K562 (cell line): ENCODE results near the gene PNPLA7. TPM values are rescaled to one million over a fixed set of nuclear protein-coding genes. Genes with fewer than 3 reads are reported as not detected.

Experiments used
- ATAC-seq: fragments of 200-7000 bp; cut with Tn5 transposase; 3 replicates; pipeline ENCODE4 v1.9.1; 2020; ENCODE audit warnings: moderate library complexity
- BruUV-seq: library from RNA; stranded (reverse); fragments of 400-500 nt; replicated peaks from 2 replicates; lab custom pipeline; 2021; lab: Mats Ljungman, UMichigan
- CTCF ChIA-PET: fragments of 300-600 bp; formaldehyde crosslinking; extraction: SDS; loops from one replicate; lab custom pipeline; 2021; ENCODE audit warnings: low intra/inter-chr PET ratio; lab: Yijun Ruan, JAX
- POLR2A ChIA-PET: fragments of 300-600, 350-650 bp; sonication (Branson Sonifier 250); formaldehyde crosslinking; extraction: SDS; loops from one replicate; lab custom pipeline; 2021; ENCODE audit warnings: antibody characterized with exemption, inconsistent platforms; lab: Yijun Ruan, JAX
- DNase-seq, 4 experiments: peaks; one replicate each; pipeline versions ENCODE4 v3.0.0 to v3.0.0-alpha.2; 2011 to 2018; ENCODE audit warnings: low spot score in 3 of 4, mixed read lengths in 3 of 4; ENCODE audit errors: extremely low read depth in 1 of 4
- FAIRE-seq: peaks from 2 replicates; lab custom pipeline; 2011; peaks lifted over from hg19 to GRCh38; lab: Jason Lieb, UNC
- H2AFZ ChIP-seq: 2 replicates; pipeline ENCODE4 v1.6.0; 2011; ENCODE audit warnings: low read depth, low read length, control low read depth, inconsistent platforms
- H3K27ac ChIP-seq: fragments of 200-600 bp; 3 replicates; pipeline ENCODE4 v1.8.0; 2011; ENCODE audit warnings: low read depth, mild to moderate bottlenecking, control low read depth, inconsistent platforms, low read length, moderate library complexity, mixed read lengths; ENCODE audit errors: extremely low read depth
- H3K27me3 ChIP-seq, 2 experiments: fragments of 300-600 bp in 1 of 2; 2 replicates in 1 of 2; 3 replicates in 1 of 2; pipeline versions ENCODE4 v1.6.0 to v1.8.0; 2011; ENCODE audit warnings: inconsistent platforms in 2 of 2, low read length in 2 of 2, mild to moderate bottlenecking in 1 of 2, mixed read lengths in 1 of 2, moderate library complexity in 1 of 2; ENCODE audit not compliant: control insufficient read depth in 2 of 2, insufficient read depth in 2 of 2
- H3K36me3 ChIP-seq: fragments of 300-600 bp; 3 replicates; pipeline ENCODE4 v1.8.0; 2011; ENCODE audit warnings: mild to moderate bottlenecking, low read length, inconsistent platforms; ENCODE audit not compliant: control insufficient read depth, insufficient read depth
- H3K4me1 ChIP-seq, 2 experiments: fragments of 200-600 bp in 1 of 2; replicated peaks in 1 of 2; 2 replicates in 1 of 2; 3 replicates in 1 of 2; pipeline versions ENCODE4 v1.5.1 to v1.8.0; 2011; ENCODE audit warnings: inconsistent platforms in 2 of 2, low read length in 2 of 2, mild to moderate bottlenecking in 1 of 2, mixed read lengths in 1 of 2, moderate library complexity in 1 of 2; ENCODE audit not compliant: control insufficient read depth in 2 of 2, insufficient read depth in 2 of 2
- H3K4me2 ChIP-seq: 2 replicates; pipeline ENCODE4 v1.6.1; 2011; ENCODE audit warnings: low read length, control low read depth, inconsistent platforms, mixed read lengths; ENCODE audit not compliant: insufficient read depth
- H3K4me3 ChIP-seq: fragments of 200-600 bp; sonication (generic), shearing (Covaris generic); 2 replicates; pipeline ENCODE4 v1.5.1; 2016; ENCODE audit warnings: control low read depth, inconsistent platforms
- H3K79me2 ChIP-seq: fragments of 200-600 bp; 3 replicates; pipeline ENCODE4 v1.8.0; 2011; ENCODE audit warnings: low read length, inconsistent platforms; ENCODE audit not compliant: control insufficient read depth, insufficient read depth
- H3K9ac ChIP-seq, 2 experiments: 2 replicates each; pipeline versions ENCODE4 v1.6.0 to v1.6.1; 2011; ENCODE audit warnings: low read depth in 2 of 2, low read length in 2 of 2, control low read depth in 1 of 2, inconsistent platforms in 1 of 2, mild to moderate bottlenecking in 1 of 2, mixed read lengths in 1 of 2; ENCODE audit not compliant: insufficient read depth in 1 of 2
- H3K9me1 ChIP-seq: one replicate; pipeline ENCODE4 v1.6.0; 2011; ENCODE audit warnings: inconsistent platforms, mild to moderate bottlenecking, low read length, moderate library complexity; ENCODE audit not compliant: control insufficient read depth, insufficient read depth
- H3K9me3 ChIP-seq: replicated peaks from 2 replicates; pipeline ENCODE4 v1.5.1; 2011; ENCODE audit warnings: low read depth, low read length, inconsistent platforms; ENCODE audit not compliant: control insufficient read depth, insufficient read depth
- H4K20me1 ChIP-seq: replicated peaks from 2 replicates; pipeline ENCODE4 v1.6.1; 2011; ENCODE audit warnings: low read length, inconsistent platforms, mixed read lengths; ENCODE audit not compliant: control insufficient read depth, insufficient read depth
- C11orf30 ChIP-seq: fragments of 450-650 bp; IDR thresholded peaks from 2 replicates; pipeline ENCODE4 v1.6.1; 2016; ENCODE audit warnings: low read depth, mild to moderate bottlenecking
- NELFE ChIP-seq: IDR thresholded peaks from 2 replicates; pipeline ENCODE4 v1.6.1; 2011; ENCODE audit warnings: mild to moderate bottlenecking; ENCODE audit not compliant: insufficient read depth, insufficient read length
- PRMT5 ChIP-seq: sonication (generic); formaldehyde crosslinking; IDR thresholded peaks from 2 replicates; pipeline ENCODE4 v1.5.0; 2020; ENCODE audit warnings: missing genetic modification reagents
- PRPF4 ChIP-seq: fragments of 200-400 bp; formaldehyde crosslinking; IDR thresholded peaks from one replicate; pipeline ENCODE4 v1.6.1; 2017; ENCODE audit warnings: low read length, low read depth, mild to moderate bottlenecking; ENCODE audit not compliant: insufficient read depth, poor library complexity, severe bottlenecking
- RB1 ChIP-seq: fragments of 450-650 bp; IDR thresholded peaks from 2 replicates; pipeline ENCODE4 v1.6.1; 2017; ENCODE audit warnings: low read depth, mild to moderate bottlenecking
- TAF9B ChIP-seq: fragments of 450-650 bp; IDR thresholded peaks from 2 replicates; pipeline ENCODE4 v1.6.1; 2018; ENCODE audit warnings: mild to moderate bottlenecking; ENCODE audit not compliant: partially characterized antibody
- ZNF12 ChIP-seq: sonication (generic); formaldehyde crosslinking; IDR thresholded peaks from 2 replicates; pipeline ENCODE4 v1.4.0; 2020; ENCODE audit warnings: mild to moderate bottlenecking, missing genetic modification reagents
- ZNF165 ChIP-seq: fragments of 250-450 bp; sonication (Bioruptor Pico); IDR thresholded peaks from 2 replicates; pipeline ENCODE4 v1.4.0; 2020; ENCODE audit warnings: borderline replicate concordance
- ZNF282 ChIP-seq: sonication (generic); formaldehyde crosslinking; IDR thresholded peaks from 2 replicates; pipeline ENCODE4 v1.8.1; 2023; ENCODE audit warnings: missing genetic modification reagents
- ZNF764 ChIP-seq: fragments of 250-450 bp; sonication (Bioruptor Pico); IDR thresholded peaks from 2 replicates; pipeline ENCODE4 v1.4.0; 2020; ENCODE audit warnings: low read depth, mild to moderate bottlenecking, moderate library complexity
- WGBS: fragments of 100-300 bp; shearing (Covaris generic); methylation state at CpG from one replicate; pipeline ENCODE4 v1.1.6; 2016; ENCODE audit warnings: low coverage, mixed read lengths; ENCODE audit not compliant: insufficient coverage; ENCODE audit errors: missing lambda C conversion rate; 5-methylcytosine and 5-hydroxymethylcytosine counted together
- in situ Hi-C: fragments of 300-500 bp; cut with MboI; formaldehyde crosslinking; loops from 4 replicates; pipeline ENCODE4 v1.15.0; 2018; ENCODE audit warnings: inconsistent platforms, mixed read lengths
- intact Hi-C: fragments of 100-400 bp; cut with micrococcal nuclease; formaldehyde crosslinking; loops from 2 replicates; pipeline ENCODE4 v1.14.2; 2022
- polyA plus RNA-seq, 8 experiments: library from polyadenylated mRNA; depleted of rRNA in 4 of 8; stranded (reverse) in 5 of 8; unstranded in 3 of 8; fragments of >200 nt; fragmentation: Nextera tagmentation in 2 of 8; fragmentation: Illumina TruSeq in 1 of 8; extraction: Ambion mirVana in 2 of 8; extraction: Trizol in 1 of 8; gene quantifications; 2 replicates each; pipeline versions ENCODE4 v1.2.1 to v1.2.3, GENCODE V29; 2011 to 2014; ENCODE audit warnings: inconsistent platforms in 1 of 8, missing spikeins in 1 of 8
- total RNA-seq, 7 experiments: library from RNA; depleted of rRNA in 6 of 7; stranded (reverse); fragments of >200 nt in 6 of 7; fragmentation: Illumina TruSeq in 2 of 7; extraction: Trizol in 2 of 7; gene quantifications; 2 replicates each; pipeline versions ENCODE4 v1.2.1 to v1.2.3, GENCODE V29; 2011 to 2021; ENCODE audit warnings: low replicate concordance in 1 of 7
- TF ChIP-seq, protein P1 (sequence below): IDR thresholded peaks from 2 replicates; pipeline ENCODE4 v1.6.1; 2012; ENCODE audit warnings: low read depth, low read length, improper control_type of control experiment, borderline replicate concordance
- TF ChIP-seq, protein P2 (sequence below): fragments of 250-450 bp; sonication (Bioruptor Pico); IDR thresholded peaks from 2 replicates; pipeline ENCODE4 v1.4.0; 2020

PNPLA7 gene
- total and polyA plus RNA-seq, 9 of the 15 experiments (the other 6 are each of a cell fraction or from before 2014, with no cell fraction given) = 0.01 to 0.85 (median 0.19) TPM; not detected in 1

DNA sequence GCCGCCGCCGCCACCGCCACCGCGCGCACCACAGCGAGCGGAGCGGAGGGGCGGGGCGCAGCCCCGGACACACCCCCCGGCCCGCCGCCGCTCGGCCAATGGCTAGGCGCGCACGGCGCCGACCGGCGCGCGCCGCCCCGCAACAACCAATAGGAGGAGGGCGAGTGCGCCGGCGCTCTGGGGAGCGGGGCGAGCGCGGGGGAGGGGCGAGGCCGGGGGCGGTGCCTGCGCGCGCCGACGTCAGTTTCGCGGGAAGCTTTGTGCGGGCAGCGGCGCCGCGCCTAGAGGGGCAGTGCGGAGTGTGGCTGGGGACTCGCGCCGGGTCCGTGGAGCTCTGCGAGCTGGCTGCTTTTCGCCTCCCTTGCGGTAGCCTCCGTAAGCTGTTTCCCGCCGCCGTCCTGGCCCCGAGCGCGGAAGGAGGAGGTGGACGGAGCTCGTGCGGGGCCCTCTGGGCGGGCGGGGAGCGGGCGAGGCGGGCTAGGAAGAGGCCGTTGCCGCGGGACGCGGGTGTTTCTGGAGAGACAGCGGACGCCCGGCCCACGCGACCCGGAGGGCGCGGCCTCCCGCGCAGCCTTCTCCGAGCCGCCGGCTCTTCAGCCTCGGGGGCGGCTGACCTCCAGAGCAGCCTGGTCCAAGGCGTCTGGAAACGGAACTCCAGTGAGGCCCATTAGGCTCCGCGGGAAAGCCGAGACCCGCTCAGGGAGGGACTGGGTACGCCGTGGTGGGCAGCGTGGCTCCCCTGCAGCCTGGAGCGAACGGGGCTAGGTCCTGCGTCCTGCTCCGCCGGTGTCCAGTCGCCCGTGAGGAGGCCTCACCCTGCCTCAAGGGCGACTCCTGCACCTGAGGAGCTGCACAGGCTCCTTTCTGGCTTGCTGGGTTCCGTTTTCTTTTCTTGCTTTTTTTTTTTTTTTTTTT lies 40.5 kb upstream of the PNPLA7 start, which contains the start of gene ZMYND19 (continued):
- TF ChIP-seq C11orf30 (no peak), ZNF282 (CRISPR knock-in tag) (peak; percentile 88; the same call in 1 of the 2 replicates), ZNF764 (CRISPR knock-in tag) (no peak), ZNF165 (no peak)

DNA sequence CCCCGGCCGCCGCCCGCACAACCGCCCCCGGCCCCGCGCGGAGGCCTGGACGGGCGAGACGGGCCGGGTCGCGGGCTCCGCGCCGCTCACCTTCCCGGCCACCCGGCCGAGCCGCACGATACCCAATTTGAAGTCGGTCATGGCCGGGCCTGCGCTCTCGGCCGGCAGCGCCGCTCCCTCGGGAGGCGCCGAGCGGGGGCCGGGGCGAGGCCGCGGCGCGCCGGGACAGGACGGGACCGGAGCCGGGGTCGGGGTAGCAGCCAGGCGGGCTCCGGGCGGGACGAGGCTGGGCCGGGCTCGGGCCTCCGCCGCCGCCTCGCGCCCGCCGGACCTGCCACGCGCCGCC lies 39.9 kb upstream of the PNPLA7 start:
- CTCF ChIA-PET = no interaction called here
- peaks cover 35% of the 10 kb centered on the region for H3K79me2 ChIP-seq
- H3K4me1 ChIP-seq = peaks cover 27 to 55% of the 10 kb centered on the region in 2 experiments; a peak in 4 of 5 replicates
- H3K9me1 ChIP-seq = no peaks in the 10 kb centered on the region
- ATAC-seq = no peak
- H3K27ac ChIP-seq = peak overlapping the region; percentile 76
- BruUV-seq = no TSS peak
- in situ Hi-C loops = no loop called here
- no peaks in the 10 kb centered on the region for H3K27me3 ChIP-seq
- peak overlapping the region; percentile 35; the same call in 1 of the 2 replicates for H2AFZ ChIP-seq
- H3K4me3 ChIP-seq = peak overlapping the region; percentile 73
- peak overlapping the region; percentile 92; the same call in 1 of the 2 replicates for H3K4me2 ChIP-seq
- H3K36me3 ChIP-seq = peaks cover 41% of the 10 kb centered on the region; the same call in 2 of the 3 replicates
- intact Hi-C loops = no loop called here
- peak in 1 of 4 experiments; percentile 37 for DNase-seq
- H3K9me3 ChIP-seq = no peaks in the 10 kb centered on the region
- 0 out of 2 replicates have a peak, but pooled peaks cover 19% of the 10 kb centered on the region for H4K20me1 ChIP-seq
- under 1% methylated on average over 16 of the region's 61 CpGs for WGBS
- POLR2A ChIA-PET = interaction anchor here (1.0 to 4.2 kb wide), 4 partner anchors 8 to 29 kb away, joined by 4 to 28 read pairs (median 4); partner anchors contain the start of gene EHMT1
- no peak for FAIRE-seq
- peak overlapping the region; percentile 82 to 99; a peak in 3 of 4 replicates for H3K9ac ChIP-seq
- TF ChIP-seq RB1 = peak; percentile 2; the same call in 1 of the 2 replicates
- TF ChIP-seq, protein P1, sequence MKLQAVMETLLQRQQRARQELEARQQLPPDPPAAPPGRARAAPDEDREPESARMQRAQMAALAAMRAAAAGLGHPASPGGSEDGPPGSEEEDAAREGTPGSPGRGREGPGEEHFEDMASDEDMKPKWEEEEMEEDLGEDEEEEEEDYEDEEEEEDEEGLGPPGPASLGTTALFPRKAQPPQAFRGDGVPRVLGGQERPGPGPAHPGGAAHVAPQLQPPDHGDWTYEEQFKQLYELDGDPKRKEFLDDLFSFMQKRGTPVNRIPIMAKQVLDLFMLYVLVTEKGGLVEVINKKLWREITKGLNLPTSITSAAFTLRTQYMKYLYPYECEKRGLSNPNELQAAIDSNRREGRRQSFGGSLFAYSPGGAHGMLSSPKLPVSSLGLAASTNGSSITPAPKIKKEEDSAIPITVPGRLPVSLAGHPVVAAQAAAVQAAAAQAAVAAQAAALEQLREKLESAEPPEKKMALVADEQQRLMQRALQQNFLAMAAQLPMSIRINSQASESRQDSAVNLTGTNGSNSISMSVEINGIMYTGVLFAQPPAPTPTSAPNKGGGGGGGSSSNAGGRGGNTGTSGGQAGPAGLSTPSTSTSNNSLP = no peak
- TF ChIP-seq TAF9B = no peak
- no peak for TF ChIP-seq ZNF12 (CRISPR knock-in tag)
- TF ChIP-seq, protein P2, sequence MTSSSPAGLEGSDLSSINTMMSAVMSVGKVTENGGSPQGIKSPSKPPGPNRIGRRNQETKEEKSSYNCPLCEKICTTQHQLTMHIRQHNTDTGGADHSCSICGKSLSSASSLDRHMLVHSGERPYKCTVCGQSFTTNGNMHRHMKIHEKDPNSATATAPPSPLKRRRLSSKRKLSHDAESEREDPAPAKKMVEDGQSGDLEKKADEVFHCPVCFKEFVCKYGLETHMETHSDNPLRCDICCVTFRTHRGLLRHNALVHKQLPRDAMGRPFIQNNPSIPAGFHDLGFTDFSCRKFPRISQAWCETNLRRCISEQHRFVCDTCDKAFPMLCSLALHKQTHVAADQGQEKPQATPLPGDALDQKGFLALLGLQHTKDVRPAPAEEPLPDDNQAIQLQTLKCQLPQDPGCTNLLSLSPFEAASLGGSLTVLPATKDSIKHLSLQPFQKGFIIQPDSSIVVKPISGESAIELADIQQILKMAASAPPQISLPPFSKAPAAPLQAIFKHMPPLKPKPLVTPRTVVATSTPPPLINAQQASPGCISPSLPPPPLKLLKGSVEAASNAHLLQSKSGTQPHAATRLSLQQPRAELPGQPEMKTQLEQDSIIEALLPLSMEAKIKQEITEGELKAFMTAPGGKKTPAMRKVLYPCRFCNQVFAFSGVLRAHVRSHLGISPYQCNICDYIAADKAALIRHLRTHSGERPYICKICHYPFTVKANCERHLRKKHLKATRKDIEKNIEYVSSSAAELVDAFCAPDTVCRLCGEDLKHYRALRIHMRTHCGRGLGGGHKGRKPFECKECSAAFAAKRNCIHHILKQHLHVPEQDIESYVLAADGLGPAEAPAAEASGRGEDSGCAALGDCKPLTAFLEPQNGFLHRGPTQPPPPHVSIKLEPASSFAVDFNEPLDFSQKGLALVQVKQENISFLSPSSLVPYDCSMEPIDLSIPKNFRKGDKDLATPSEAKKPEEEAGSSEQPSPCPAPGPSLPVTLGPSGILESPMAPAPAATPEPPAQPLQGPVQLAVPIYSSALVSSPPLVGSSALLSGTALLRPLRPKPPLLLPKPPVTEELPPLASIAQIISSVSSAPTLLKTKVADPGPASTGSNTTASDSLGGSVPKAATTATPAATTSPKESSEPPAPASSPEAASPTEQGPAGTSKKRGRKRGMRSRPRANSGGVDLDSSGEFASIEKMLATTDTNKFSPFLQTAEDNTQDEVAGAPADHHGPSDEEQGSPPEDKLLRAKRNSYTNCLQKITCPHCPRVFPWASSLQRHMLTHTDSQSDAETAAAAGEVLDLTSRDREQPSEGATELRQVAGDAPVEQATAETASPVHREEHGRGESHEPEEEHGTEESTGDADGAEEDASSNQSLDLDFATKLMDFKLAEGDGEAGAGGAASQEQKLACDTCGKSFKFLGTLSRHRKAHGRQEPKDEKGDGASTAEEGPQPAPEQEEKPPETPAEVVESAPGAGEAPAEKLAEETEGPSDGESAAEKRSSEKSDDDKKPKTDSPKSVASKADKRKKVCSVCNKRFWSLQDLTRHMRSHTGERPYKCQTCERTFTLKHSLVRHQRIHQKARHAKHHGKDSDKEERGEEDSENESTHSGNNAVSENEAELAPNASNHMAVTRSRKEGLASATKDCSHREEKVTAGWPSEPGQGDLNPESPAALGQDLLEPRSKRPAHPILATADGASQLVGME (CRISPR knock-in tag) = no peak
- TF ChIP-seq PRPF4 = peak; percentile 3
- no peak for TF ChIP-seq NELFE
- TF ChIP-seq PRMT5 = no peak
